NB4 (cell line): ENCODE measurements around the gene CBLN3.

ENCODE experiments used
- CTCF ChIP-seq: IDR thresholded peaks from one replicate; pipeline ENCODE4 v1.5.1; 2012; ENCODE audit warnings: low read depth, low read length
- POLR2A ChIP-seq: IDR thresholded peaks from 2 replicates; pipeline ENCODE4 v1.6.1; 2011; ENCODE audit warnings: mild to moderate bottlenecking; ENCODE audit not compliant: insufficient read length; ENCODE audit errors: extremely low read depth

- TF ChIP-seq CTCF (no peak), POLR2A (no peak)
Measured at GRCh38 chr14:24459331-24459730, 29.9 kb upstream of the CBLN3 start.
